HG03103 (cell line): ENCODE data around the gene TEDC1.

Source experiments
- ATAC-seq: cut with Tn5 transposase; IDR thresholded peaks from one replicate; pipeline ENCODE4 v1.9.1; 2021; ENCODE audit warnings: low read depth; ENCODE audit not compliant: unreplicated experiment

The TEDC1 gene

DNA sequence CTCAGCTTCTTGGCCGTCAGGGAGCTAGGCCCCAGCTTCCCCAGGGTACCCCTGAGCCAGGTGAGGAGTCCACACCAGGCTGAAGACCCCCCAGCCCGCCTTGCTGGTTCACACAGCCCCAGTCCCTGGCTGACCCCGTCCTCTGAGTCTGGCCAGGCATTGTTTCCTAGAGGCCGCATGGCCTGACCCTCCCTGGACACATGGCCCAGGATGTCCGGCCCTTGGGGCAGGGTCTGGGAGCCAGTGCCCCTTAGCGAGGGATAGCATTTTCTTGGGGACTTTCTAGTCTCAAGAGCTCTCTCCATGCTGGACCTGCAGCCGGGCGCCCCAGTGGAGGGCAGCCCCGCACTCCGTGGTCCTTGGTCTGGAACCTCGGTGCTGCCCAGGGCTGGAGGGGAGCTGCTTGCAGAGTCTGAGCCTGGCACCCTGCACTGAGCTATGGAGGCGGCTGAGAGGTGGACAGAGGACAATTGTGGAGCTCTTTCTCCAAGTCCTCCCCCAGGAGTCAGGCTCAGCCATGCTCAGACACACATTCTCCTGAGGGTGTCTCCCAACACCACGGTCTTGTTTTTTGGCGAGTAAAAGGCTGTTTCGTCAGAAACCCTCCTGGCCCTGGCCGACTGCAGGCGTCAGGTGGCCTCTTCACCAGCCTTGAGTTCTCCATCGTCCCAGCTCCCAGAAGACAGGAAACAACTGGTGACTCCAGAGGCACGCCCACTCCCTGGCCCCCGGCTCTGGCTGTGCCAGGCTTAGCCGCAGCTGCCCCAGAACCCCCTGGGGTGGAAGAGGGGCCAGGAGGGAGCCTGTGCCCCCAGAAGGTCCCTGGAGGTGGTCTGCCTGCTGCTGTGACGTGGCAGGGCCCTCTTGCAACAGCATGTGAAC, 34.1 kb upstream of the TEDC1 start:
- no peak for ATAC-seq

DNA sequence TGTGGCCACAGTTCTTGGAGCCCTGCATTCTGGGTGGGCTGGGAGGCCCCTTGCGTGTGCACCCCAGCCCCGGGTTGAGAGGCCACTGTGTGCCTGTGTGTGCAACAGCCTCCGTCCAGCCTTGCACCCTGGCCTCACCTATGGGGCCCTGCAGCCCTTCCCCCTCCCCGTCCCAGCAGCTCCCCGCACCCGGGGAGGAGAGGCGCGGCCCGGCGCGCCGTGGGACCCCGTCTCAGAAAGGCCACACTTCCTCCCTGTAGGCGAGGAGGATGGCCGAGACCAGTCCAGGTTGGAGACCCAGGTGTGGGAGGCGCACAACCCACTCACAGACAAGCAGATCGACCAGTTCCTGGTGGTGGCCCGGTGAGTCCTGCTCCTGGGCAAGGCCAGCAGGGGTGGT, 33.0 kb upstream of the TEDC1 start:
- no peak for ATAC-seq

DNA sequence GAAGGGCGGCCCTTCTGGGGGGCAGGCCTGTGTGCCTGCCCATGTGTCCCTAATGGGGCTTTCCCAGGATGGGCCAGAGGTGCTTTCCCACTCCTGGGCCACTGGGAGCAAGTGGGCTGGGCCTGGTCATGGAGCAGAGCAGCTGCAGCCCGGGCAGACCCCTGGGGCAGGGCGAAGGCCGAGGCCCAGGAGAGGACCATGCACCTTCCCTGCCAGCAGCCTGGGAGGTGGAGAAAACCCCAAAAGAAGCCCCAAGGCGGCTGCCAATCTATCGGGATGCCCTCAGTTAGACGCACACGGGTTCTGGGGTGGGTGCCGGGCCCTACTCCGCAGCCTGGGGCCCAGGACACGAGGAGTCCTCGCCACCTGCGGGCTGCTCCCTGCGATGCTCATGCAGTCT, 32.5 kb upstream of the TEDC1 start:
- ATAC-seq, result no peak

DNA sequence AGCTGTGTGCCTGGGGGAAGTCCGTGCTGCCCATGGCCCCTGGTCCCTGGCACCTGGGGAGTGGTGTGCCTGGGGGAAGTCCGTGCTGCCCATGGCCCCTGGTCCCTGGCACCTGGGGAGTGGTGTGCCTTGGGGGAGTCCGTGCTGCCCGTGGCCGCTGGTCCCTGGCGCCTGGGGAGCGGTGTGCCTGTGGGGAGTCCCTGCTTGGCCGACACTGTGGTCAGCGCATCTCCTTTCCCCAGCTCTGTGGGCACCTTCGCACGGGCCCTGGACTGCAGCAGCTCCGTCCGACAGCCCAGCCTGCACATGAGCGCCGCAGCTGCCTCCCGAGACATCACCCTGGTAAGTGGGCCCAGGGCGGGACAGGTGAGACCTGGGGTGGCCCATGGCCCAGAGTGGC, 30.9 kb upstream of the TEDC1 start:
- ATAC-seq, result no peak

DNA sequence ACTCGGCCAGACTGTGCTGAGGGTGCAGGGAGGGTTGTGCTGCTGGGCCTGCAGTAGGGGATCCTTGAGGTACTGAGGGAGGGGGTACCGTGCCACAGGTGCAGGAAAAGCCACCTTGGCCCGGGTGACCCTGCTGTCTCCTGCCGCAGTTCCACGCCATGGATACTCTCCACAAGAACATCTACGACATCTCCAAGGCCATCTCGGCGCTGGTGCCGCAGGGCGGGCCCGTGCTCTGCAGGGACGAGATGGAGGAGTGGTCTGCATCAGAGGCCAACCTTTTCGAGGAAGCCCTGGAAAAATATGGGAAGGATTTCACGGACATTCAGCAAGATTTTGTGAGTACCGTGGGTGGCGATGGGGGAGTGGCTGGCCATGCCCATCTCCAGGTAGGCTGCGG, 30.4 kb upstream of the TEDC1 start:
- ATAC-seq, result no peak

DNA sequence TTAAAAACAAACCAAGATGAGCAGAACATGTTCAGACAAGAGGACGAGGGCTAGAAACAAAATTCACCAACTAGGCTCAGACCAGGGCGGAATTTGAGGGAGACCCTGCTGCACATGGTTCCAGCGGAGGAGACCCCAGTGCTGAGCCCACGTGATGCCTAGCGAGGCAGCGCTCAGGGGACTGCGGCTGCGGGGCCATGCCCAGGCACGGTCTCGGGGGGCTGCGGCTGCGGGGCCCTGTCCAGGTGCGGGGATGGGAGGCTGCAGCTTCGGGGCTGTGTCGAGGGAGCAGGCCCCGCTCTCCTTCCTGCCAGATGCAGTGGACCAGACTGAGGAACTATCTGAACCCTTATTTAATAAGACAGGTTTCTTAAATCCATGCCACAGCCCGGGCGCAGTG, 29.1 kb upstream of the TEDC1 start:
- no peak for ATAC-seq

DNA sequence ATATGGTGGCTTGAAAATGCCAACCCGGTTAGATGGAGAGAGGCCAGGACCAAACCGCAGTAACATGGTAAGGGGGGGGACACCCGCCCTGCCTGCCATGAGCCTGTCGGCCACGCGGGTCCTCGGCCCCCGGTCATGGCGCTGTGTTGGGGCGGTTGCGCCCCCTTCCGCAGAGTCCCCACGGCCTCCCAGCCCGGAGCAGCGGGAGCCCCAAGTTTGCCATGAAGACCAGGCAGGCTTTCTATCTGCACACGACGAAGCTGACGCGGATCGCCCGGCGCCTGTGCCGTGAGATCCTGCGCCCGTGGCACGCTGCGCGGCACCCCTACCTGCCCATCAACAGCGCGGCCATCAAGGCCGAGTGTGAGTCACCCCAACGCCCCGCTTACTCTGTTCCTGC, 26.5 kb upstream of the TEDC1 start:
- ATAC-seq, result no peak

DNA sequence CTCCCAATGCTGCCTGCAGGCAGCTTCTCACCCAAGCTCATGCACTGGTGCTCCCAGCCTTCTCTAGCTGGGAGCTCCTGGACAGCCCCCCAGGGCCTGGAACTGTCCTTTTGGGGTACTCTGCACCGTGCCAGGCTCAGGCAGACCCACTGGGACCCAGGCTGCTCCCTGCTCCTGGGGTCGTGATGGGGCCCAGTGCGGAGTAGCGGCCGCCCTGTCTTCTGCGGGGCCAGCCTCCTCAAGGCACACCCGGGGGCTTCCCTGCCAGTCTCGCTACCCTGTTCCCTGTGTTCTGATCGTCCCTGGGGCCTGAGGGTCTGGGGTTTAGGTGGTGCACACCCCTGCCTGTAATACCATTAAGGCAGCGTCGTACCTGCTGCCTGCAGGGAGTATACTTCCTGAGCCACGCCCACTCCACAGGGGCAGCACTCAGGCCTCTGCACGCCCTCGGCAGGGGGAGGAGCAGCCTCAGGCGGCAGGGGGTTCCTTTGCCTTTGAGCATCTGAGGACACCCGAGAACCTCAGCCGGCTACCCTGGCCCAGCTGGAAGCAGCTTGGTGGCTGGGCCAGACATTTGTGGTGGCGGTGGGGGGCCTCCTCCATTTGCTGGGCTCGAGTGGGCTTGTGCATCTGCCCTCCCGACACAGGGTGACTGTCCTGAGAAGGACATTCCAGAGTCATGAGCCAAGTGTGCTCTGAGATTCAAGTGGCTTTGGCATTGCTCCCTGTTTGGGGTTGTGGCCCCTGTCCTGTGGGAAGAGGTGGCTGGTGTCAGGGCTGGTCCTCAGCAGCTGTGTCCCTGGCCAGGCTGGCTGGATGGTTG, 25.6 kb upstream of the TEDC1 start:
- ATAC-seq, result no peak

DNA sequence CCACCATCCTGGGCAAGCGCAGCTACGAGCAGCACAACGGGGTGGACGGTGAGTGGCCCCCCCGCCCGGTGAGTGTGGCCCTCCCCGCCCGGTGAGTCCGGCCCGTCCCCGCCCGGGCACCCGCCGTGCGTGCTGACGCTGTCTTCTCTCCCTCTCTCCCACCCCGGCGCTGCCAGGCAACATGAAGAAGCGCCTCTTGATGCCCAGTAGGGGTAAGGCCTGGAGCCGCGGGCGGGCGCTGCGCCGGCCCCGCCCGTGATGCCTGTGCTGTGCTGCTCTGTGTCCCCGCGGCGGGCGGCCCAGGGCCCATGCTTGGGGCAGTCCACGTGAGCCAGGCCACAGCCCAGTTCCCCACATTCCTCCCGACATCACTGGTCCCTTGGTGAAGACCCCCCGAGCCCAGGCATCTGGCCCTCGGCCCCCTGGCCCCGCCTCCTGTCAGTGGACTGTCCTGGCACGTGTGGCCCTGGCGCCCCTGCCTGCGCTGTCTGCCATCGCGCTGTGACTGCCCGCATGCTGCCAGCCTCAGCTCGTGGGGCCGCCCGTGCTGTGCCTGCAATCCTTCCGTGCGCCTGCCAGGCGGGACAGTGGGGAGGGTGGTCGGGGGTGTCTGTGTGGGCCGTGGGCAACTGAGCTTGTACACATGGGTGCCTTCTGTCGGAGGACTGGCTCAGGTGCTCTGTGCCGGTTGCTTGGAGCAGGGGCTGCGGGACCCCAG, 24.4 kb upstream of the TEDC1 start:
- ATAC-seq, result no peak

DNA sequence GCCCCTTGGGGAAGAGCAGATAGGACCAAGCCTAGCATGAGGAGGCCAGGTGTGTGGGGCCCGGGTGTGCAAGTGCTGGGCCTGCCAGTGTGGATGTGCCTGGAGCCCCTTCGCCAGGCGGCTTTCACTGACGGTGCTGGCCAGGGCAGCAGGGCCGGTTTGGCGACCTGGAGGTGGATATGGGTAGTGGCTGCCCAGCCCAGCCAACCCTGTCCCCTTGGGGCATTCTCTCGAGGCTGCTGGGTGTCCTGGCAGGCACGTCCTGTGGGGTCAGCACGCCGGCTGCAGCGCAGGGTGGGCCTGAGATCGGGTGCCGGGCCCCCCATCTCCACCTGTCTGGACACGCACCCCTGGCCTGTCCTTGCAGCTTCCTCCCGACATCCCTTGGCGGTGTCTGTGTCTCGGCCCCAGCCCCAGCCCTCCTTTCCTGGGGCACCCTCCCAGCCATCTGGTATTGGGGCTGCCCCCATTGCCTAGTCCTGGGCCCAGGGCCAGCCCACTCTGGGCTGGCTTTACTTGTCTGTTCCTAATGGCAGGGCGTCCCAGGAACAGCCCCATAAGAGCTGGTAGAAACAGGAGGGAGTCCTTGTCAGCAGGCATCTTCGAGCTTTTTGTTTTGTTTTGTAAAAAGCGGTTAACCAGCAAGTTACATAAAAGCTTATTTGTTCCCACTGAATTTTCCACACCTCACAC, 23.7 kb upstream of the TEDC1 start:
- no peak for ATAC-seq

DNA sequence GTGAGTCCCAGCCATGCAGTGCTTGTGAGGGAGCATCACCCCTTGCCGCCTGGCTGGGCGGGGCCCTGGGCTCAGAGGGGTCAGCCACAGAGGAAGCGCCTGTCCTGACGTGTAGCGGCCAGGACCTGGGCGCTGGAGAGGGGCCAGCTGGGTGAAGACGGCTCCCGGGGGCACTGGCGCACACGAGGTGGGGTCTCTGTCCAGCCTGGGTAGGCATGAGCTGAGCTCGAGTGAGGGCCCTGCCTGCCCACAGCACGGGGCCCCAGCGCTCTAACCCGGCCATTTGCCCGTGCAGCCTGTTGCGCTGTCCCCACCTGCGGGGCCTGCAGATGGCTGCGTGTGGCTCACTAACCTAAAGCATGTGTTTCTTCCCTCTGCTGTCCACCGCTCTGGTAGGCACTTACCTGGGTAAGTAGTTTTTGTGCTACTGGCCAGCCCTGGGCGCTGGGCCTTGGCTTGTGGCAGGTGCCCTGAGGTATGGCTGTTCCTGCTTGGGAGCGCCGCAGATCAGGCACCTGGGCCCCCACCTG, 23.0 kb upstream of the TEDC1 start:
- no peak for ATAC-seq

DNA sequence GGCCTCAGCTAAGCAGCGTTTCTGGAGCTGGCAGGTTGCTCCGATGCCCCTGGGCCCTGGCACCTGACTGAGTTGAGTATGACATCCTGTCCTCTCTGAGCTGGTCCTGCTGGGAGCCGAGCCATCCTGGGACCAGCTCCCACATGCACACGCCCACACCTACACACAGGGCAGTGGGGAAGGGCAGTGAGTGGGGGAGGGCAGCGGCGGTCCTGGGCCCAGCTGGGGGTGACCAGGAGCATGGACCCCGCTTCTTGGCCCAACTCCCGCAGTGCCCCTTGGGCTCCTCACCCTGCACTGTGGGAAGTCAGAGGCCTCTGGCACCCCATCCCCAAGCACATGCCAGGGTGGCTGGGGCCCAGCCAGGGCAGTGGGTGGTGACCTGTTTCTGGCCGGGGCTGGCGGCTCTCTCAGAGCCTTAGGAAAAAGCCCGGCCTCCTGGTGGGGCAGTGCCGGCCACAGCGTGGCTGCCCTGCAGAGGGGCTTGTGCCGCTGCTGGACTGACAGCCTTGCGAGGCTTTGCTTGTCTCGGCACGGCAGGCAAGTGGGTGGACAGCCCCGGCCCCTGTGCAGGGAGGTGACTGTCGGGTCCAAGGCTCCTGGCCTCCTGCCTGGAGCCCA, 22.3 kb upstream of the TEDC1 start:
- ATAC-seq, result no peak

DNA sequence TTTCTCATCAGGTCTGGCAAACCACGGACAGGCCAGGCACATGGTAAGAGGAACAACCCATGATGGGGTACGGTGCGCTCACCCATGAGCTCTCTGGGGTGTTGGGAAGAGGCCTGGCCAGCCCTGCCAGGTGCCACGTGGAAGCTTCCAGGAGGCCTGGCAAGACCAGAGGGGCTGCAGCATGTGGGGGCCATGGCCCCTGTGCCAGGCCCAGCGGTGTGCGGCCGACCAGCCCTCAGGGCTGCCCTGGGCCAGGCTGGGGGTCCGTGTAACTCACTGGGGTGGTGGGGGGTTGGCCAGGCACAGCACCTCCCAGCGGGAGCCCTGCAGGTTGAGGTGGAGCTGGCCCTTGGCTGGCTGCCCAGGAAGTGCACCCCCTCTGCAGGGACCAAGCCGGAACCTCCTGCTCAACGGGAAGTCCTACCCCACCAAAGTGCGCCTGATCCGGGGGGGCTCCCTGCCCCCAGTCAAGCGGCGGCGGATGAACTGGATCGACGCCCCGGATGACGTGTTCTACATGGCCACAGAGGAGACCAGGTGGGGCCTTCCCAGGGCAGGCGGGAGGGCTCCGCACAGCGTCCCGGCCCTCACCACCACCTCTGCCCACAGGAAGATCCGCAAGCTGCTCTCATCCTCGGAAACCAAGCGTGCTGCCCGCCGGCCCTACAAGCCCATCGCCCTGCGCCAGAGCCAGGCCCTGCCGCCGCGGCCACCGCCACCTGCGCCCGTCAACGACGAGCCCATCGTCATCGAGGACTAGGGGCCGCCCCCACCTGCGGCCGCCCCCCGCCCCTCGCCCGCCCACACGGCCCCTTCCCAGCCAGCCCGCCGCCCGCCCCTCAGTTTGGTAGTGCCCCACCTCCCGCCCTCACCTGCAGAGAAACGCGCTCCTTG, 21.3 kb upstream of the TEDC1 start:
- no peak for ATAC-seq

DNA sequence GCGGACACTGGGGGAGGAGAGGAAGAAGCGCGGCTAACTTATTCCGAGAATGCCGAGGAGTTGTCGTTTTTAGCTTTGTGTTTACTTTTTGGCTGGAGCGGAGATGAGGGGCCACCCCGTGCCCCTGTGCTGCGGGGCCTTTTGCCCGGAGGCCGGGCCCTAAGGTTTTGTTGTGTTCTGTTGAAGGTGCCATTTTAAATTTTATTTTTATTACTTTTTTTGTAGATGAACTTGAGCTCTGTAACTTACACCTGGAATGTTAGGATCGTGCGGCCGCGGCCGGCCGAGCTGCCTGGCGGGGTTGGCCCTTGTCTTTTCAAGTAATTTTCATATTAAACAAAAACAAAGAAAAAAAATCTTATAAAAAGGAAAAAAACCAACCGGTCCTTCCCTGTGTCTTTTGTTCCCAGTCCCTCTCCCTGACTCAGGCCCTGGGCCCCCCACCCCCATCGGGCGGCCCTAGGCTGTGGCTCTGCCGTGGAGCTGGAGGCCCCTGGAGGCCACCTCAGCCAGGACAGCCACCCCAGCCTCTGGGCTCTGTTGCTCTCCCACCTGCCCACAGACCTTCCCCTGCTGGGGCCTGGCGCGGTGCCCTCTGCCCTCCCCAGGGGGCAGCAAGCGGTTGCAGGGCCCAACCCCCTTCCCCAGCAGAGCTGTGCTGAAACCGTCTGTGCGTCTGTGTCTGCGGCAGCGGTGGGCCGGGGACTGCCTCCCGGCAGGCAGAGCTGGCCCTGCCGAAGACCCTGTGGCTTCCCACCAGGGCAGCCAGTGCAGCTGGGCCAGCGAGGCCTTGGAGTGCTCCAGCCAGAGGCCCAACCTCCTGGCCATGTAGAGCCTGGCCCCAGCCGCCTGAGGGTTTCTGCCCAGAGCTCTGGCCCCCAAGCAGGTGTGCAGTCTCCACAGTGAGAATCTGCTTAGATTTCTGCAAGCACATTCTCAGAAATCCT, 20.4 kb upstream of the TEDC1 start:
- no peak for ATAC-seq

DNA sequence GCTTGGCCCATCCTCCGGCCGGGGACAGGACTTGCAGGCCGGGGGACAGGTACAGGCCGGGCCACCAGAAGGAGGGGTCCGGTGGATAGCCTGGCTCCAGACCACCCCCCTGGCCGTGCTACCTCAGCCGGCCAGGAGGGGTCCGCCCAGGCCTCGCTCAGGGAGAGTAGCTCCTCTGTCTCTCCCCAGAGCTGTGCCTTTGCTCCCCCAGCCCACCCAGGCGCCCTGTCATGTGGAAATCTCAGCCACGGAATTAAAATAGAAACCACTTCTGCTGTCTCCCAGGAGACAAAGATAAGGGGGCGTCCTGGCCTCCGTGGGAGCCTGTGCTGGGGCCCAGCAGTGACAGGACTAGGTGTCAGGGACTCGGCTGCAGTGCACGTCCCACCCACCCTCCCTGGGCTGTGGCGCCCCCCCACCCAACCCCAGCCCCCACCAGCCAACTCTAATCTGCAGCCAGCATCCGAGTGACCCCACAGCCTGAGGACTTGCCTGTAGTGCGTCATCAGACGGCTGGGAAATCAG, 19.7 kb upstream of the TEDC1 start:
- ATAC-seq, result no peak

DNA sequence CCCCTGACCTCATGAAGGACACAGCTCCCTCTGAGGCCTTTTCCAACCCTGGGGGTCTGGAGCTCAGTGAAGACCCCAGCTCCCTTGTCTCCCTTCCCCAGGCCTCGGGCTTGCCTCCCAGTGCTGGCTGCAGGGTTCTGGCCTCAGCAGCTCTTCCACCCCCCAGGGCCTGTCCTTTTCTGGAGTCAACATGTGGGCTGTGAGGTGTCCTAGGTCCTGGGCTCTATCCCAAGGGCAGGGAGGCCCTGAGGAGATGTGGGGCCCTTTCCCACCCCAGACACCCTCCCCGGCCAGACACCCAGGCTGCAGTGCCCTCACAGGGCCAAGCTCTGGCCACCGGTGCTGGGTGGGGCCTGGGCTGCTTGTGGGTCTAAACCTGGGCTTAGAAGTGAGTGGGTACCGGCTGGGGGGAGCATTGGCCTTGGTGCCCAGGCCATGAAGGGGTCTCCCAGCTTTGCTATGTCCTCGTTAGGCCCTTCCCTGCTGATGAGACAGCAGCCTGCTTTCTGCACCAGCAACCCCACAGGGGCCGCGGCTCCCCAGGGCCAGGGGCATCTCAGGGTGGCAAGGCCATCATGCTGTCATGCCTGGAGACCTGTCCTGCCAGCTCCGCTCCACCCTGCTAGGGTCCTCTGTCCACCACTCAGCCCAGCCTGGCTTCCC, 19.1 kb upstream of the TEDC1 start:
- no peak for ATAC-seq

DNA sequence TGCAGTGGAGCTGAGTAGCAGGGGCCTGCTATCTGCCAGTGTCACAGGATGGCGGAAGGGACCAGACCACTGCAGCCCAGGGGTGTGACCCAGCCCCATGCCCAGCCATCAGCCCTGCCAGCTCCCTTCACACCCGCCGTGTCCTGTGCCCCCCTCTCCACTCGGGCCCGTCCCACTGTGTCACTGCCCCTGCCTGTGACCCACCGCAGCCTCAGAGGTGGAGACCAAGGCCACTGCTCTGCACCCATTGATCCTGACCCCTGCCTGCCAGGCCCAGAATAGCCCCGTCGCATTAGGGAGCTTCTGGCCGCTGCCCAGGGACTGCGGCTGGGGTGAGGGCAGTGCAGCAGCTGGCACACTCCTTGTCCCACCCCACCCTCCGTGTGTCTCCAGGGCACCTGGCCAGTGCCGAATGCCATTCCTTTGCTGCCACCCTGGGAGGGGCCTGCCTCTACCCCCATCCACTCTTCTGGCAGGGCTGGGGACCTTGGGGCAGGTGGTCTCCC, 18.5 kb upstream of the TEDC1 start:
- no peak for ATAC-seq
